Non-pigmented ciliary epithelial cell (primary cell): ENCODE results near the gene TBC1D25.

Source experiments
- DNase-seq: peaks from one replicate; pipeline ENCODE4 v3.0.0-alpha.2; 2010; ENCODE audit warnings: low read depth

The TBC1D25 gene

GRCh38 chrX:48560056-48560455, 20.5 kb downstream of the TBC1D25 start:
- DNase-seq: no peak

- no peak for DNase-seq
These were observed 21.2 kb downstream of the TBC1D25 start for GRCh38 chrX:48560681-48561080.

GRCh38 chrX:48569958-48570357, 30.4 kb downstream of the TBC1D25 start:
- DNase-seq: no peak

GRCh38 chrX:48573690-48574269, 34.3 kb downstream of the TBC1D25 start:
- no peak for DNase-seq

- DNase-seq: peak; percentile 76
These were observed 35.1 kb downstream of the TBC1D25 start, which contains the start of gene RBM3 for GRCh38 chrX:48574270-48575266. TSS of gene RBM3 (plus strand) at chrX:48574484. CDS start at chrX:48575181, 697 bp downstream.

- no peak for DNase-seq
These were observed 36.1 kb downstream of the TBC1D25 start for GRCh38 chrX:48575642-48576041.

GRCh38 chrX:48576108-48576507, 36.6 kb downstream of the TBC1D25 start:
- DNase-seq: no peak

- DNase-seq: no peak
These were observed 39.2 kb downstream of the TBC1D25 start for GRCh38 chrX:48578661-48579128.

GRCh38 chrX:48579259-48579658, 39.7 kb downstream of the TBC1D25 start:
- DNase-seq: no peak

GRCh38 chrX:48580662-48581061, 41.1 kb downstream of the TBC1D25 start:
- DNase-seq: no peak

GRCh38 chrX:48584698-48585097, 45.2 kb downstream of the TBC1D25 start:
- DNase-seq: no peak

- DNase-seq: no peak
These were observed 50.1 kb downstream of the TBC1D25 start for GRCh38 chrX:48589482-48590162.

GRCh38 chrX:48590203-48591103, 50.9 kb downstream of the TBC1D25 start:
- no peak for DNase-seq

GRCh38 chrX:48591255-48591791, 51.8 kb downstream of the TBC1D25 start:
- no peak for DNase-seq

- no peak for DNase-seq
These were observed 53.5 kb downstream of the TBC1D25 start for GRCh38 chrX:48592971-48593370.

- DNase-seq: no peak
These were observed 56.4 kb downstream of the TBC1D25 start for GRCh38 chrX:48595929-48596328.

- DNase-seq: peak; percentile 76
These were observed 58.1 kb downstream of the TBC1D25 start, which contains the start of gene WDR13 for GRCh38 chrX:48597353-48598264. TSS of gene WDR13 (plus strand) at chrX:48597492. CDS start at chrX:48597997, 505 bp downstream.

GRCh38 chrX:48598614-48599013, 59.1 kb downstream of the TBC1D25 start:
- DNase-seq: no peak

- no peak for DNase-seq
These were observed 59.8 kb downstream of the TBC1D25 start for GRCh38 chrX:48599341-48599740.

GRCh38 chrX:48600226-48600625, 60.7 kb downstream of the TBC1D25 start:
- no peak for DNase-seq
